B cell (primary cell): Measurements from ENCODE around the gene GCN1.

Experiments used
- CTCF ChIP-seq: fragments of 200-600 bp; IDR thresholded peaks from one replicate; pipeline ENCODE4 v1.8.0; 2022; ENCODE audit warnings: antibody characterized with exemption, mild to moderate bottlenecking
- EZH2 ChIP-seq: IDR thresholded peaks from 2 replicates; pipeline ENCODE4 v1.6.1; 2012; ENCODE audit warnings: borderline replicate concordance, low read depth, mild to moderate bottlenecking, moderate library complexity, low read length; ENCODE audit not compliant: insufficient read depth, poor library complexity, severe bottlenecking

- no peak for TF ChIP-seq CTCF
- no peak for TF ChIP-seq EZH2
These were observed 4.1 kb downstream of the GCN1 start for GRCh38 chr12:120190386-120190785.
